HepG2 (cell line): ENCODE measurements around the gene DCP2. TPM values are rescaled to one million over a fixed set of nuclear protein-coding genes. Genes with fewer than 3 reads are reported as not detected.
A peak's percentile ranks its signal among the peaks of the same experiment; 100 is the strongest.

ENCODE experiments used
- CBX2 ChIP-seq, 2 experiments: fragments of 200-600 bp in 1 of 2; sonication (generic); formaldehyde crosslinking in 1 of 2; IDR thresholded peaks; 2 replicates each; pipeline versions ENCODE4 v1.7.0 to v1.8.1; 2018 to 2022; ENCODE audit warnings: low read depth in 2 of 2, low read length in 1 of 2, mild to moderate bottlenecking in 1 of 2, missing genetic modification reagents in 1 of 2
- CHCHD3 ChIP-seq: sonication (generic); formaldehyde crosslinking; IDR thresholded peaks from 2 replicates; pipeline ENCODE4 v1.8.0; 2022; ENCODE audit warnings: mild to moderate bottlenecking, missing genetic modification reagents, moderate library complexity
- ETV5 ChIP-seq: IDR thresholded peaks from 2 replicates; pipeline ENCODE4 v1.6.1; 2018; ENCODE audit warnings: missing biosample characterization, missing genetic modification reagents, inconsistent platforms, borderline replicate concordance
- IKZF1 ChIP-seq: fragments of 450-650 bp; IDR thresholded peaks from 2 replicates; pipeline ENCODE4 v1.7.1; 2016
- KDM1A ChIP-seq: IDR thresholded peaks from 2 replicates; pipeline ENCODE4 v1.6.1; 2016; ENCODE audit warnings: missing compliant biosample characterization
- KDM5B ChIP-seq: sonication (generic); formaldehyde crosslinking; IDR thresholded peaks from 2 replicates; pipeline ENCODE4 v1.4.0; 2020; ENCODE audit warnings: missing genetic modification reagents, mild to moderate bottlenecking, borderline replicate concordance
- KMT2A ChIP-seq: sonication (generic); formaldehyde crosslinking; IDR thresholded peaks from 2 replicates; pipeline ENCODE4 v1.4.0; 2020; ENCODE audit warnings: missing genetic modification reagents
- MTA1 ChIP-seq: sonication (generic); formaldehyde crosslinking; IDR thresholded peaks from 2 replicates; pipeline ENCODE4 v1.4.0; 2020; ENCODE audit warnings: missing genetic modification reagents, mild to moderate bottlenecking, borderline replicate concordance
- MZF1 ChIP-seq: sonication (generic); formaldehyde crosslinking; IDR thresholded peaks from 2 replicates; pipeline ENCODE4 v1.8.1; 2023; ENCODE audit warnings: mild to moderate bottlenecking, missing genetic modification reagents, borderline replicate concordance
- PREB ChIP-seq: sonication (generic); formaldehyde crosslinking; IDR thresholded peaks from 2 replicates; pipeline ENCODE4 v1.4.0; 2020; ENCODE audit warnings: missing genetic modification reagents
- THAP8 ChIP-seq: sonication (generic); formaldehyde crosslinking; IDR thresholded peaks from 2 replicates; pipeline ENCODE4 v1.5.1; 2020; ENCODE audit warnings: missing genetic modification reagents, mild to moderate bottlenecking, borderline replicate concordance
- TOE1 ChIP-seq: sonication (generic); formaldehyde crosslinking; IDR thresholded peaks from 2 replicates; pipeline ENCODE4 v1.4.0; 2020; ENCODE audit warnings: mild to moderate bottlenecking, missing genetic modification reagents
- ZNF431 ChIP-seq: sonication (generic); formaldehyde crosslinking; IDR thresholded peaks from 2 replicates; pipeline ENCODE4 v1.9.0; 2022; ENCODE audit warnings: missing genetic modification reagents, low read depth, mild to moderate bottlenecking, borderline replicate concordance
- ZNF549 ChIP-seq: sonication (generic); formaldehyde crosslinking; IDR thresholded peaks from 2 replicates; pipeline ENCODE4 v1.5.0; 2020; ENCODE audit warnings: missing genetic modification reagents
- ZNF616 ChIP-seq: sonication (generic); formaldehyde crosslinking; IDR thresholded peaks from 2 replicates; pipeline ENCODE4 v1.5.0; 2020; ENCODE audit warnings: low read depth, mild to moderate bottlenecking, missing genetic modification reagents
- ZNF724P ChIP-seq: sonication (generic); formaldehyde crosslinking; IDR thresholded peaks from 2 replicates; pipeline ENCODE4 v1.8.0; 2022; ENCODE audit warnings: missing genetic modification reagents, borderline replicate concordance
- ZNF768 ChIP-seq: sonication (generic); formaldehyde crosslinking; IDR thresholded peaks from 2 replicates; pipeline ENCODE4 v1.4.0; 2020; ENCODE audit warnings: missing genetic modification reagents
- polyA plus RNA-seq, 8 experiments: library from polyadenylated mRNA; depleted of rRNA in 3 of 8; stranded (reverse) in 7 of 8; unstranded in 1 of 8; fragments of >200 nt; fragmentation: Illumina TruSeq in 4 of 8; extraction: Trizol in 4 of 8; gene quantifications; 2 replicates each; pipeline versions ENCODE4 v1.2.1 to v1.2.3, GENCODE V29; 2011 to 2016; ENCODE audit warnings: low read depth in 4 of 8, missing spikeins in 1 of 8, mixed read lengths in 1 of 8; ENCODE audit not compliant: insufficient read depth in 1 of 8
- total RNA-seq, 5 experiments: library from RNA; depleted of rRNA; stranded (reverse); fragments of >200 nt; fragmentation: Illumina TruSeq; extraction: Trizol; gene quantifications; 2 replicates each; pipeline ENCODE4 v1.2.3, GENCODE V29; 2016; ENCODE audit warnings: low read depth in 1 of 5
- TF ChIP-seq, protein P1 (sequence below): sonication (generic); formaldehyde crosslinking; IDR thresholded peaks from 2 replicates; pipeline ENCODE4 v1.4.0; 2020; ENCODE audit warnings: mild to moderate bottlenecking, missing genetic modification reagents
- TF ChIP-seq, protein P2 (sequence below): sonication (generic); formaldehyde crosslinking; IDR thresholded peaks from 2 replicates; pipeline ENCODE4 v1.5.0; 2020; ENCODE audit warnings: missing genetic modification reagents
- TF ChIP-seq, protein P3 (sequence below): sonication (generic); formaldehyde crosslinking; IDR thresholded peaks from 2 replicates; pipeline ENCODE4 v1.5.0; 2020; ENCODE audit warnings: mild to moderate bottlenecking, missing genetic modification reagents

DCP2 gene
- total and polyA plus RNA-seq, 2 of the 13 experiments (the other 11 are each of a cell fraction or from before 2014, with no cell fraction given) = 16.2 to 63.4 TPM

DNA sequence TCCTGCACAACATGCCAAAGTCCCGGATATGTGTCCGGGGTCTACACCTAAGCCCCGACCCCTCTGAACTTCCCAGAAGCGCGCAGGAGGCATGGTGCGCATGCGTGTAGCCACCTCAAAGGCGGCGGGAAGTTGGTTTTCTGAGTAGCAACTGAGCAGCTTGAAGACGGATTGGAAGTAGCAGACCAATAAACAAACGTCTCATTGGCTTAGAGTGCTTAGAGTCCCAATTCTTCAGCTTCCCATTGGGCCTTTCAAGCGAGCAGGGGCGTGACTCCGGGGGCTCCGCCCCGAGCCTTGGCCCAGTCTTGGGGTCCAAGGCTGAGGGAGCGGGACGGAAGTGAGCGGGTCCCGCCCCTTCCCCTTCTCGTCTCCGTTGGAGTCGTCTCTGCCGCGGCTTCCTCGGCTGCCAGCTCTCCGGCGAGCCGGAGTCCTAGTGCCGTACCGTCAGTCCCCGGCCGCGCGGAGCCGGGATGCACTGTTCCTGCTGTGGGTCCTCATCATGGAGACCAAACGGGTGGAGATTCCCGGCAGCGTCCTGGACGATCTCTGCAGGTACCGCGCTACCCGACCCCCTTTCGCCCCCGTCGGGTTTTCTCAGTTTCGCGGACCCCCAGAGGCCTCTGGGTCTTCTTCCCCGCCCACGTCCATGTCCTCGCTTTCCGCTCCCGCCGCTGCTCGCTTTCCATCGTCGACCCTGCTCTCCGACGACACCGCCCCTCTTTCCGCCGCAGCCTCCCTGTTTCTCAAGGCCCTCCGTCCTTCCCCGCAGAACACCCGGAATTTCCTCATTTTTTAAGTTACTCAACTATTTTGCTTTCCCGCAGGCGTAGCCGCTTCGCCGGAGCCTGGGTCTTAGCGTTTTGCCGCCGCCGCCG, at the start of gene DCP2 (continued):
- TF ChIP-seq, protein P1, sequence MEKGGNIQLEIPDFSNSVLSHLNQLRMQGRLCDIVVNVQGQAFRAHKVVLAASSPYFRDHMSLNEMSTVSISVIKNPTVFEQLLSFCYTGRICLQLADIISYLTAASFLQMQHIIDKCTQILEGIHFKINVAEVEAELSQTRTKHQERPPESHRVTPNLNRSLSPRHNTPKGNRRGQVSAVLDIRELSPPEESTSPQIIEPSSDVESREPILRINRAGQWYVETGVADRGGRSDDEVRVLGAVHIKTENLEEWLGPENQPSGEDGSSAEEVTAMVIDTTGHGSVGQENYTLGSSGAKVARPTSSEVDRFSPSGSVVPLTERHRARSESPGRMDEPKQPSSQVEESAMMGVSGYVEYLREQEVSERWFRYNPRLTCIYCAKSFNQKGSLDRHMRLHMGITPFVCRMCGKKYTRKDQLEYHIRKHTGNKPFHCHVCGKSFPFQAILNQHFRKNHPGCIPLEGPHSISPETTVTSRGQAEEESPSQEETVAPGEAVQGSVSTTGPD (CRISPR knock-in tag) = no peak
- TF ChIP-seq, protein P2, sequence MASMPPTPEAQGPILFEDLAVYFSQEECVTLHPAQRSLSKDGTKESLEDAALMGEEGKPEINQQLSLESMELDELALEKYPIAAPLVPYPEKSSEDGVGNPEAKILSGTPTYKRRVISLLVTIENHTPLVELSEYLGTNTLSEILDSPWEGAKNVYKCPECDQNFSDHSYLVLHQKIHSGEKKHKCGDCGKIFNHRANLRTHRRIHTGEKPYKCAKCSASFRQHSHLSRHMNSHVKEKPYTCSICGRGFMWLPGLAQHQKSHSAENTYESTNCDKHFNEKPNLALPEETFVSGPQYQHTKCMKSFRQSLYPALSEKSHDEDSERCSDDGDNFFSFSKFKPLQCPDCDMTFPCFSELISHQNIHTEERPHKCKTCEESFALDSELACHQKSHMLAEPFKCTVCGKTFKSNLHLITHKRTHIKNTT = no peak
- TF ChIP-seq, protein P3, sequence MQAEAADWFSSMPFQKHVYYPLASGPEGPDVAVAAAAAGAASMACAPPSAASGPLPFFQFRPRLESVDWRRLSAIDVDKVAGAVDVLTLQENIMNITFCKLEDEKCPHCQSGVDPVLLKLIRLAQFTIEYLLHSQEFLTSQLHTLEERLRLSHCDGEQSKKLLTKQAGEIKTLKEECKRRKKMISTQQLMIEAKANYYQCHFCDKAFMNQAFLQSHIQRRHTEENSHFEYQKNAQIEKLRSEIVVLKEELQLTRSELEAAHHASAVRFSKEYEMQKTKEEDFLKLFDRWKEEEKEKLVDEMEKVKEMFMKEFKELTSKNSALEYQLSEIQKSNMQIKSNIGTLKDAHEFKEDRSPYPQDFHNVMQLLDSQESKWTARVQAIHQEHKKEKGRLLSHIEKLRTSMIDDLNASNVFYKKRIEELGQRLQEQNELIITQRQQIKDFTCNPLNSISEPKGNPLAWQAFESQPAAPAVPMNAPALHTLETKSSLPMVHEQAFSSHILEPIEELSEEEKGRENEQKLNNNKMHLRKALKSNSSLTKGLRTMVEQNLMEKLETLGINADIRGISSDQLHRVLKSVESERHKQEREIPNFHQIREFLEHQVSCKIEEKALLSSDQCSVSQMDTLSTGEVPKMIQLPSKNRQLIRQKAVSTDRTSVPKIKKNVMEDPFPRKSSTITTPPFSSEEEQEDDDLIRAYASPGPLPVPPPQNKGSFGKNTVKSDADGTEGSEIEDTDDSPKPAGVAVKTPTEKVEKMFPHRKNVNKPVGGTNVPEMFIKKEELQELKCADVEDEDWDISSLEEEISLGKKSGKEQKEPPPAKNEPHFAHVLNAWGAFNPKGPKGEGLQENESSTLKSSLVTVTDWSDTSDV (CRISPR knock-in tag) = no peak
- TF ChIP-seq ZNF768 (CRISPR knock-in tag) = peak; percentile 66; the same call in 1 of the 2 replicates
- no peak for TF ChIP-seq MZF1 (CRISPR knock-in tag)
- peak; percentile 85 for TF ChIP-seq KMT2A (CRISPR knock-in tag)
- no peak for TF ChIP-seq MTA1 (CRISPR knock-in tag)
- peak; percentile 48 for TF ChIP-seq ZNF724P (CRISPR knock-in tag)
- no peak for TF ChIP-seq KDM1A (CRISPR knock-in tag)
- TF ChIP-seq ZNF549 (CRISPR knock-in tag) = no peak
- TF ChIP-seq ZNF616 (CRISPR knock-in tag) = no peak
- no peak for TF ChIP-seq ZNF431 (CRISPR knock-in tag)
- TF ChIP-seq CBX2 (IDR thresholded peaks at IDR 0.05; ENCODE audit: low read depth, low read length) = no peak
- no peak for TF ChIP-seq CBX2 (CRISPR knock-in tag; IDR thresholded peaks at IDR 0.05; ENCODE audit: low read depth)
- peak; percentile 79 for TF ChIP-seq KDM5B (CRISPR knock-in tag)
- TF ChIP-seq IKZF1 = no peak
- TF ChIP-seq PREB (CRISPR knock-in tag) = no peak
- no peak for TF ChIP-seq TOE1 (CRISPR knock-in tag)
- no peak for TF ChIP-seq CHCHD3 (CRISPR knock-in tag)
- TF ChIP-seq THAP8 (CRISPR knock-in tag) = no peak
- peak; percentile 78 for TF ChIP-seq ETV5 (CRISPR knock-in tag)
